Sigmoid colon (tissue), 7 donors: ENCODE data around the gene PPP1R14B. TPM values are rescaled to one million over a fixed set of nuclear protein-coding genes. Genes with fewer than 3 reads are reported as not detected.

Experiments
- DNase-seq: peaks from one replicate; pipeline ENCODE4 v3.0.0-alpha.2; 2019
- H3K27ac ChIP-seq, 4 donors: fragments of 200-600 bp; sonication (generic); one replicate each; pipeline ENCODE4 v1.5.1; 2016 to 2019; ENCODE audit warnings: mild to moderate bottlenecking in 1 of 4
- H3K27me3 ChIP-seq, 3 donors: fragments of 200-600 bp; sonication (generic); one replicate each; pipeline ENCODE4 v1.5.1; 2019; ENCODE audit warnings: mild to moderate bottlenecking in 1 of 3
- H3K36me3 ChIP-seq, 4 donors: fragments of 200-600 bp; sonication (generic); one replicate each; pipeline ENCODE4 v1.5.1; 2016 to 2019
- H3K4me1 ChIP-seq, 4 donors: fragments of 200-600 bp; sonication (generic); one replicate each; pipeline ENCODE4 v1.5.1; 2017 to 2019
- H3K4me3 ChIP-seq, 4 donors: fragments of 200-600 bp; sonication (generic); one replicate each; pipeline ENCODE4 v1.5.1; 2017 to 2019; ENCODE audit warnings: mild to moderate bottlenecking in 2 of 4, moderate library complexity in 1 of 4
- H3K9me3 ChIP-seq, 4 donors: fragments of 200-600 bp in 3 of 4; sonication (generic) in 3 of 4; one replicate each; pipeline versions ENCODE4 v1.5.1 to v1.6.1; 2013 to 2019
- CTCF ChIP-seq, 4 experiments: fragments of 450-650 bp in 3 of 4; fragments of 200-600 bp in 1 of 4; IDR thresholded peaks; one replicate each; pipeline ENCODE4 v1.5.1; 2016 to 2019; ENCODE audit warnings: antibody characterized with exemption in 4 of 4, mild to moderate bottlenecking in 3 of 4, moderate library complexity in 2 of 4
- EP300 ChIP-seq, 4 donors: sonication (generic); formaldehyde crosslinking; IDR thresholded peaks; one replicate each; pipeline ENCODE4 v1.6.1; 2017; ENCODE audit warnings: antibody characterized with exemption in 4 of 4
- POLR2A ChIP-seq, 2 donors: fragments of 450-650 bp; IDR thresholded peaks; one replicate each; pipeline ENCODE4 v1.6.1; 2016; ENCODE audit warnings: antibody characterized with exemption in 2 of 2, mild to moderate bottlenecking in 2 of 2, moderate library complexity in 2 of 2
- POLR2AphosphoS5 ChIP-seq, 4 donors: sonication (generic); formaldehyde crosslinking; IDR thresholded peaks; one replicate each; pipeline ENCODE4 v1.6.1; 2017; ENCODE audit warnings: antibody characterized with exemption in 4 of 4
- WGBS, 2 donors: extraction: QIAGEN DNeasy Blood & Tissue Kit; methylation state at CpG; one replicate each; pipeline ENCODE4 v1.1.7; 2013; 5-methylcytosine and 5-hydroxymethylcytosine counted together
- intact Hi-C: fragments of 100-400 bp; cut with DNase I; formaldehyde crosslinking; loops from one replicate; pipeline ENCODE4 v1.15.1; 2023
- polyA plus RNA-seq, 3 donors: library from polyadenylated mRNA; stranded (reverse); fragments of 200-250 nt; gene quantifications; one replicate each; pipeline ENCODE4 v1.2.3, GENCODE V29; 2013
- total RNA-seq, 4 donors: library from RNA; depleted of rRNA; stranded (reverse); fragments of >200 nt; gene quantifications; one replicate each; pipeline ENCODE4 v1.1.0, GENCODE V29; 2016
- donor health status: healthy with polysubstance abuse.
- donor health status: Bipolar disorder and iron deficiency.
- donor health status: healthy.

PPP1R14B gene
- total and polyA plus RNA-seq, 7 donors, result 31.8 to 159 (median 66.6) TPM

DNA sequence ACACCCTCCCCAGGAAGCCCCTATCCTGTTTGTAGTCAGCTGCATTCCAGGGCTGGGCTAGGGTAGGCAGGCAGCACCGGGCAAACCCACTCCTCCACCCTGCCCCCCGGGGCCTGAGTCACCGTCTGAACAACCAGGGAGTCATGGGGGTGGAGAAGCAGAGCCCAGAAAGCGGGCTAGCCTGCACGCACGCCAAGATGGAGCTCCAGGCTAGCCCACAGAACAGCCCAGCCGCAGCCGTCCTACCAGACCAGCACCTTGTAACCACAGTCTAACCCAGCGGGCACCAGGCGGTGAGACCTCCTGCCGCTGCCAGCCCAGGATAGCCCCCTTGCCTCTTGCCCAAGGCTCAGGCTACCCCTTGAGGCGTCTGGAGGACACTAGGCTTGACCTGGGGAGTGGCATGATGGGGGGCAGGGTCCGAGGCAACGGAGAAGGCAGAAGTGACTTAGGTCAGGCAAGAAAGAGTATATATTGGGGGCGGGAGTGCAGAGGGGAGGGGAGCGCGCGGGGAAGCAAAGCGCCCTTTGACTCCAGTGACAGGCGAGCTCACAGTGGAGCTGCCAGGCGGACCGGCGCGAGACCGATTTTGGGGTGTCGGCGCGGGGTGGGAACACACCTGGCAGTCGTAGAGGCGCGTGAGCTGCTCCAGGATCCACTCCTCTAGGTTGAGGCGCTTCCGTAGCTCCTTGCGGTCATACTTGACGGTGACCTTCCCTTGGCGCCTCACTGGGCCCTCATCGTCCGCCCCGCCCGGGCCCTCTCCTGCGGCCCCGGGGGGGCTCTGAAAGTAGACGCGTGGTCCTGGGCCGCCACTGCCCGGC is 734 bp downstream of the PPP1R14B start:
- intact Hi-C loops, result loop anchor here (5.0 kb wide), 1 partner anchor 56 kb away; the partner anchor contains the start of gene CATSPERZ
- Histone ChIP-seq H3K36me3 (peaks cover 0 to 9% (median 4%) of the 10 kb centered on the region in 4 donors), H3K27me3 (no peaks in the 10 kb centered on the region), H3K27ac (peak overlapping the region; percentile 83 to 96 (median 90)), H3K4me3 (peak overlapping the region; percentile 53 to 64 (median 56)), H3K9me3 (no peaks in the 10 kb centered on the region), H3K4me1 (peaks cover 0 to 66% (median 43%) of the 10 kb centered on the region in 4 donors)
- 1% methylated on average over 46 of the region's 46 CpGs for WGBS, 2 donors
- TF ChIP-seq CTCF (IDR thresholded peaks at IDR 0.05), result no peak
- TF ChIP-seq POLR2AphosphoS5 (IDR thresholded peaks at IDR 0.05), result peak in 2 of 4 donors; percentile 33 to 59
- peak; percentile 86 for DNase-seq

DNA sequence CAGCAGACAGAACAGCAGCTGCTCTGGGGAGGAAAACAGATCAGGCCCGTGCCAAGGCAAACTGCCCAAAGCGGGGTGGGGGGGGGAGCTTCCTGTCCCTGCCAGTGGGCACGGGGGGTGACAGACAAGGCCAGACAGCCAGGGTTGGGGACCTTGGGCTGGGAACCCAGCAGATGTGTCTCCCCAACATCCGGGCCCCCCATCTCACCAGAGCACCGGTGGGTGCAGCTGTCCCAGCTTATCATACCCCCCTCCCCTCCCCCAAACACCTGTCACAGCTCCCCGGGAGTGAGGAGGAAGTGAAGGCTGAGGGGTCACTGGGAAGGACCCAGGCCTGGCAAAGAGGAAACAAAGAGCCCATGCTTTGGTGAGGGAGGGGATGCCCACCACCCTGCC is 1.3 kb downstream of the PPP1R14B start:
- DNase-seq, result peak; percentile 84
- Histone ChIP-seq H3K27ac (peak overlapping the region; percentile 83 to 96 (median 90)), H3K9me3 (no peaks in the 10 kb centered on the region), H3K27me3 (no peaks in the 10 kb centered on the region), H3K4me3 (peak overlapping the region; percentile 53 to 64 (median 56)), H3K4me1 (peaks cover 0 to 62% (median 38%) of the 10 kb centered on the region in 4 donors), H3K36me3 (peaks cover 0 to 9% (median 4%) of the 10 kb centered on the region in 4 donors)
- TF ChIP-seq CTCF (IDR thresholded peaks at IDR 0.05) (no peak), POLR2AphosphoS5 (IDR thresholded peaks at IDR 0.05) (no peak), POLR2A (IDR thresholded peaks at IDR 0.05) (no peak), EP300 (IDR thresholded peaks at IDR 0.05) (no peak)
- intact Hi-C loops, result loop anchor here (5.0 kb wide), 1 partner anchor 57 kb away; the partner anchor contains the start of gene CATSPERZ
- 1 to 2% methylated on average over 6 of the region's 6 CpGs for WGBS, 2 donors

- no peak for DNase-seq
- no peaks in the 10 kb centered on the region for H3K9me3 ChIP-seq
- 15 to 50% methylated on average over 6 of the region's 6 CpGs for WGBS, 2 donors
- peak overlapping the region; percentile 83 to 96 (median 90) for H3K27ac ChIP-seq
- H3K4me1 ChIP-seq, result peaks cover 0 to 63% (median 42%) of the 10 kb centered on the region in 4 donors
- peaks cover 0 to 9% (median 4%) of the 10 kb centered on the region in 4 donors for H3K36me3 ChIP-seq
- peak overlapping the region; percentile 53 to 64 (median 56) for H3K4me3 ChIP-seq
- H3K27me3 ChIP-seq, result no peaks in the 10 kb centered on the region
- intact Hi-C loops, result loop anchor here (5.0 kb wide), 1 partner anchor 57 kb away; the partner anchor contains the start of gene CATSPERZ
- TF ChIP-seq POLR2A (IDR thresholded peaks at IDR 0.05), result no peak
- no peak for TF ChIP-seq CTCF (IDR thresholded peaks at IDR 0.05)
- no peak for TF ChIP-seq POLR2AphosphoS5 (IDR thresholded peaks at IDR 0.05)
- no peak for TF ChIP-seq EP300 (IDR thresholded peaks at IDR 0.05)
Observed at GRCh38 chr11:64244966-64245365, 1.8 kb downstream of the PPP1R14B start.

DNA sequence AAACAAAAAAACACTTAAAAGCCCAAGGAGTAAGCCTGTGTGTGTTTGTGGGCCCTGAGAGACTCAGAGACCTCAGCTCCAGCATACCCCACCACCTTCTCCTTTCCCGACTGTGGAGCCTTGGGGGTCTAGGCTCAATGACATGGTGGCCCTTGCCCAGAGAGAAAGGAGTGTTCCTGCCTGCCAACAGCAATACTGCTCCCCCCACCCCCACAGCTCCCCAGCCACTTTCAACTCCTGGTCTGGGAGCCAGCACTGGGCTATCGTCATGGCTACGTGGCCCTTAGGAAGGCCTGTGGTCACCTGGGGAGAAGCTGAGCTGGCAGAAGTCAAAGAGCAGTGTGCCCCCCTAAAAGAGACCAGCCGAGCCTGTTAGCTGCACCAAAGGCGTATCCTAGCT is 2.6 kb downstream of the PPP1R14B start:
- DNase-seq, result no peak
- intact Hi-C loops, result no loop called here
- no peaks in the 10 kb centered on the region for H3K27me3 ChIP-seq
- TF ChIP-seq EP300 (IDR thresholded peaks at IDR 0.05) (no peak), CTCF (IDR thresholded peaks at IDR 0.05) (no peak), POLR2A (IDR thresholded peaks at IDR 0.05) (no peak), POLR2AphosphoS5 (IDR thresholded peaks at IDR 0.05) (no peak)
- peak overlapping the region in 1 of 4 donors; percentile 96 for H3K27ac ChIP-seq
- 48 to 65% methylated on average over 5 of the region's 5 CpGs for WGBS, 2 donors
- peaks cover 0 to 13% (median 4%) of the 10 kb centered on the region in 4 donors for H3K36me3 ChIP-seq
- H3K4me1 ChIP-seq, result peaks cover 0 to 67% (median 44%) of the 10 kb centered on the region in 4 donors
- no peaks in the 10 kb centered on the region for H3K9me3 ChIP-seq
- H3K4me3 ChIP-seq, result no peak overlapping the region
